ENCODE measurements around the gene IDH3A. TPM values are rescaled to one million over a fixed set of nuclear protein-coding genes. Genes with fewer than 3 reads are reported as not detected.

IDH3A gene
- total RNA-seq, 1 experiment from 2014 or later: 112 TPM

DNA sequence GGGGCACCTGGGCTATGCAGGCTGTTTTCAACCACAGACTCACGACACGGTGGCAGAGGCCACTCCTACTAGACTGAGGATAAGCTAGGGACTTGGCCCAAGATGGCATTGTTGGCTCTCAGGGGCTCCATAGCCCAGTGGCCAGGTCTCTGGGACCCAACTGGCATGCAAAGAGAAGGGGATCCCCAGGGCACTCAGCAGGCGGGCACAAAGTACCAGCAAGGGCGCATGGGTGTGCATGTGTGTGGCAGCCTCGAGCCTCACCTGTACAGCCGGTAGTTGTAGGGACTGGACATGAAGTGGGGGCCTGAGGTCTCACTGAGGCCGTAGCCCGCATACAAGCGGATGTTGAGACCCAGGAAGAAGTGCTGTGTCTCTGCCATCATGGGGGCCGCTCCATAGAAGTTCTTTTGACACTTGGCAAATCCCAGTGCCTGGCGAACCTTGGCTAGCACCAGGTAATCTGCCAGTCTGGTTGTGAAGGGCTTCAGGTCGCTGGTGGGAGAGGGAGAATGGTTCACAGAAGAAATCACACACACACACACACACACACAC lies 30.2 kb downstream of the IDH3A start:
- no peaks in the 10 kb centered on the region for H3K9me3 ChIP-seq (ENCODE audit: low read depth, low read length, poor library complexity, severe bottlenecking)
- BruUV-seq (replicated peaks): no TSS peak
- CTCF ChIA-PET: no interaction called here

DNA sequence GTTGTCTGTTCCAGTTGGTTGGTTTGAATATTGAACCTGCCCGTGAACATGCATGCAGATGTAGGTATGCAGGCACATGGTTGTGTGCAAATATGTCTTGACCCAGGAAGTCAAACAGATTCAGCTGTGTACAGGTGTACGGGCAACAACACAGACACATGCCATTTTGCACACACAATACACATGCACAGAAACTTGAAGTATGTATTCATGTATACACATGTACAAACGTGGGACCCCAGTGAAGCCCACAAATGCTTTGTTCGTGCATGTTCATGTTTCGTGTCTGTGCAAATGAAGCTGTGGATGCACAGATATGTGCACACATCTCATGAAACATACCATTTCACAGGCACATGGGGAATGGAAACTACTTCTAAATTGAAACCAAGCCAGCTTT lies 30.7 kb downstream of the IDH3A start:
- Histone ChIP-seq H3K36me3 (ENCODE audit: insufficient read depth, low read length, poor library complexity, severe bottlenecking) (no peaks in the 10 kb centered on the region), H3K27me3 (replicated peaks; ENCODE audit: insufficient read depth, low read depth, low read length, poor library complexity) (no peaks in the 10 kb centered on the region), H3K27ac (ENCODE audit: low read depth, low read length, poor library complexity, severe bottlenecking) (no peak overlapping the region), H3K4me1 (ENCODE audit: insufficient read depth, low read length, poor library complexity, severe bottlenecking) (no peaks in the 10 kb centered on the region), H3K4me3 (ENCODE audit: low read depth, low read length, poor library complexity, severe bottlenecking) (no peak overlapping the region), H3K9me3 (ENCODE audit: low read depth, low read length, poor library complexity, severe bottlenecking) (no peaks in the 10 kb centered on the region)
- ChIA-PET CTCF (no interaction called here), POLR2A (ENCODE audit: low non-redundant PET) (no interaction called here)
- no TSS peak for BruUV-seq (replicated peaks)
- TF ChIP-seq, protein P1, sequence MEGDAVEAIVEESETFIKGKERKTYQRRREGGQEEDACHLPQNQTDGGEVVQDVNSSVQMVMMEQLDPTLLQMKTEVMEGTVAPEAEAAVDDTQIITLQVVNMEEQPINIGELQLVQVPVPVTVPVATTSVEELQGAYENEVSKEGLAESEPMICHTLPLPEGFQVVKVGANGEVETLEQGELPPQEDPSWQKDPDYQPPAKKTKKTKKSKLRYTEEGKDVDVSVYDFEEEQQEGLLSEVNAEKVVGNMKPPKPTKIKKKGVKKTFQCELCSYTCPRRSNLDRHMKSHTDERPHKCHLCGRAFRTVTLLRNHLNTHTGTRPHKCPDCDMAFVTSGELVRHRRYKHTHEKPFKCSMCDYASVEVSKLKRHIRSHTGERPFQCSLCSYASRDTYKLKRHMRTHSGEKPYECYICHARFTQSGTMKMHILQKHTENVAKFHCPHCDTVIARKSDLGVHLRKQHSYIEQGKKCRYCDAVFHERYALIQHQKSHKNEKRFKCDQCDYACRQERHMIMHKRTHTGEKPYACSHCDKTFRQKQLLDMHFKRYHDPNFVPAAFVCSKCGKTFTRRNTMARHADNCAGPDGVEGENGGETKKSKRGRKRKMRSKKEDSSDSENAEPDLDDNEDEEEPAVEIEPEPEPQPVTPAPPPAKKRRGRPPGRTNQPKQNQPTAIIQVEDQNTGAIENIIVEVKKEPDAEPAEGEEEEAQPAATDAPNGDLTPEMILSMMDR (conservative IDR thresholded peaks at IDR 0.05; ENCODE audit: low read depth, low read length): no peak
- no peak for TF ChIP-seq EZH2 (IDR thresholded peaks at IDR 0.05; ENCODE audit: borderline replicate concordance, low read depth, low read length, poor library complexity, severe bottlenecking)
- intact Hi-C loops (cut with micrococcal nuclease; ENCODE audit: unreplicated experiment): no loop called here
- DNase-seq (ENCODE audit: low spot score): no peak

More for the DNA sequence above, 30.2 kb downstream of the IDH3A start:
- Histone ChIP-seq H3K4me1 (ENCODE audit: insufficient read depth, low read length, poor library complexity, severe bottlenecking) (no peaks in the 10 kb centered on the region), H3K4me3 (ENCODE audit: low read depth, low read length, poor library complexity, severe bottlenecking) (no peak overlapping the region), H3K27ac (ENCODE audit: low read depth, low read length, poor library complexity, severe bottlenecking) (no peak overlapping the region), H3K27me3 (replicated peaks; ENCODE audit: insufficient read depth, low read depth, low read length, poor library complexity) (no peaks in the 10 kb centered on the region), H3K36me3 (ENCODE audit: insufficient read depth, low read length, poor library complexity, severe bottlenecking) (no peaks in the 10 kb centered on the region)
- POLR2A ChIA-PET (ENCODE audit: low non-redundant PET): no interaction called here
- DNase-seq (ENCODE audit: low spot score): no peak
- intact Hi-C loops (cut with micrococcal nuclease; ENCODE audit: unreplicated experiment): no loop called here
- TF ChIP-seq, protein P1 (conservative IDR thresholded peaks at IDR 0.05; ENCODE audit: low read depth, low read length): no peak
- no peak for TF ChIP-seq EZH2 (IDR thresholded peaks at IDR 0.05; ENCODE audit: borderline replicate concordance, low read depth, low read length, poor library complexity, severe bottlenecking)

DNA sequence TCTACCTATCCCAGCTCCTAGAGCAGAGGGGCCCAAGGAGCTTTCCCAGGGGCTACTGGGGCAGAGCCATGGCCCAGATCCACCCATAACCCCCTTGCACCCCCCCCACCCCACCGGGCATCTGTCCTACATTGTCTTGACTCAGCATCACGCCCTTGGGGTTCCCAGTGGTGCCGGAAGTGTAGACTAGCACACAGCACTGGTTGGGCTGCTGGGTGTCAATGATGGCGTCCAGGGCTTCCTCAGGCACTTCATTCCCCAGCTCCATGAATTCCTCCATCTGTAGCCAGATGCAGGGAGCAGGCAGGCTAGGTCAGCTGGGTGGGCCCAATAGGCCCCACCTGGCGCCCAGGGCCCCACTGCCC lies 33.2 kb downstream of the IDH3A start:
- CTCF ChIA-PET: interaction anchor here (0.6 kb wide), 1 partner anchor 214 kb away, joined by 3 read pairs; no protein-coding TSS in a partner anchor
- TF ChIP-seq, protein P1 (conservative IDR thresholded peaks at IDR 0.05; ENCODE audit: low read depth, low read length): no peak
- TF ChIP-seq EZH2 (IDR thresholded peaks at IDR 0.05; ENCODE audit: borderline replicate concordance, low read depth, low read length, poor library complexity, severe bottlenecking): no peak
- Histone ChIP-seq H3K36me3 (ENCODE audit: insufficient read depth, low read length, poor library complexity, severe bottlenecking) (no peaks in the 10 kb centered on the region), H3K27me3 (replicated peaks; ENCODE audit: insufficient read depth, low read depth, low read length, poor library complexity) (no peaks in the 10 kb centered on the region), H3K9me3 (ENCODE audit: low read depth, low read length, poor library complexity, severe bottlenecking) (no peaks in the 10 kb centered on the region), H3K4me1 (ENCODE audit: insufficient read depth, low read length, poor library complexity, severe bottlenecking) (no peaks in the 10 kb centered on the region), H3K27ac (ENCODE audit: low read depth, low read length, poor library complexity, severe bottlenecking) (no peak overlapping the region), H3K4me3 (ENCODE audit: low read depth, low read length, poor library complexity, severe bottlenecking) (no peak overlapping the region)
- intact Hi-C loops (cut with micrococcal nuclease; ENCODE audit: unreplicated experiment): no loop called here
- no peak for DNase-seq (ENCODE audit: low spot score)
- no TSS peak for BruUV-seq (replicated peaks)
- POLR2A ChIA-PET (ENCODE audit: low non-redundant PET): no interaction called here

Measured in A673 (cell line).